Activated naive CD8-positive, alpha-beta T cell (primary cell): ENCODE data around the gene LKAAEAR1.

Experiments
- H3K27ac Mint-ChIP-seq: one replicate; pipeline ENCODE4 v1.8.0; 2021; ENCODE audit warnings: mixed read lengths
- H3K27me3 Mint-ChIP-seq: one replicate; pipeline ENCODE4 v1.8.0; 2021; ENCODE audit warnings: mixed read lengths
- H3K36me3 Mint-ChIP-seq: one replicate; pipeline ENCODE4 v1.8.0; 2021; ENCODE audit warnings: mixed read lengths
- H3K4me1 Mint-ChIP-seq: one replicate; pipeline ENCODE4 v1.8.0; 2021; ENCODE audit warnings: low read depth, mixed read lengths
- H3K4me3 Mint-ChIP-seq: one replicate; pipeline ENCODE4 v1.8.0; 2021; ENCODE audit warnings: mild to moderate bottlenecking, mixed read lengths
- H3K9me3 Mint-ChIP-seq: one replicate; pipeline ENCODE4 v1.8.0; 2021; ENCODE audit warnings: low read depth, mixed read lengths

The LKAAEAR1 gene

DNA sequence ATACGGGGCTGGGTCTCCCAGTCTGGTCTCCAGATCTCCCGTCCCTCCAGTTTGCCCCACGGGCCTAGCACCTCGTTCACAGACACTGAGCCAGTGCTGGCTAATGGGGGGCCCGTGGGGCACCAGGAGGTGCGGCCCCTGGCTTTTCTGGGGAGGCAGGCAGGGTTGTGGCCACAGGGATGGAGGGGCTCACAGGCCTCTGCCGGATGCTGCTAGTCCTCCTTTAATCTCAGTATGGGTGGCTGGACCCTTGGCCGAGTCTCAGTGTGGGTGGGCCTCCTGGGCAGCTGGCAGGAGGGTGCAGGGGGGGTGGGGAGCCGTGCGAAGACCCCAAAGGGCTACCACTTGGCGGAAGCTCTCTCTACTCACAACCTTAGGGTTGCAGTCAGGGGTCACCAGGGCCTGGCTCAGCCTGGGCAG, 33.2 kb downstream of the LKAAEAR1 start:
- H3K27me3 Mint-ChIP-seq: peaks cover 10% of the 10 kb centered on the region
- peaks cover 6% of the 10 kb centered on the region for H3K4me1 Mint-ChIP-seq
- no peaks in the 10 kb centered on the region for H3K36me3 Mint-ChIP-seq
- H3K27ac Mint-ChIP-seq: no peak overlapping the region
- H3K4me3 Mint-ChIP-seq: no peak overlapping the region
- no peaks in the 10 kb centered on the region for H3K9me3 Mint-ChIP-seq

- peaks cover 12% of the 10 kb centered on the region for H3K27me3 Mint-ChIP-seq
- H3K27ac Mint-ChIP-seq: no peak overlapping the region
- peaks cover 9% of the 10 kb centered on the region for H3K4me1 Mint-ChIP-seq
- H3K9me3 Mint-ChIP-seq: no peaks in the 10 kb centered on the region
- H3K4me3 Mint-ChIP-seq: peak overlapping the region; percentile 42
- H3K36me3 Mint-ChIP-seq: no peaks in the 10 kb centered on the region
Measured at GRCh38 chr20:64050261-64051032, 33.8 kb downstream of the LKAAEAR1 start.

GRCh38 chr20:64049878-64050260, 34.3 kb downstream of the LKAAEAR1 start:
- Mint-ChIP-seq H3K4me3 (no peak overlapping the region), H3K27ac (no peak overlapping the region), H3K27me3 (peaks cover 12% of the 10 kb centered on the region), H3K36me3 (no peaks in the 10 kb centered on the region), H3K9me3 (no peaks in the 10 kb centered on the region), H3K4me1 (peaks cover 9% of the 10 kb centered on the region)

DNA sequence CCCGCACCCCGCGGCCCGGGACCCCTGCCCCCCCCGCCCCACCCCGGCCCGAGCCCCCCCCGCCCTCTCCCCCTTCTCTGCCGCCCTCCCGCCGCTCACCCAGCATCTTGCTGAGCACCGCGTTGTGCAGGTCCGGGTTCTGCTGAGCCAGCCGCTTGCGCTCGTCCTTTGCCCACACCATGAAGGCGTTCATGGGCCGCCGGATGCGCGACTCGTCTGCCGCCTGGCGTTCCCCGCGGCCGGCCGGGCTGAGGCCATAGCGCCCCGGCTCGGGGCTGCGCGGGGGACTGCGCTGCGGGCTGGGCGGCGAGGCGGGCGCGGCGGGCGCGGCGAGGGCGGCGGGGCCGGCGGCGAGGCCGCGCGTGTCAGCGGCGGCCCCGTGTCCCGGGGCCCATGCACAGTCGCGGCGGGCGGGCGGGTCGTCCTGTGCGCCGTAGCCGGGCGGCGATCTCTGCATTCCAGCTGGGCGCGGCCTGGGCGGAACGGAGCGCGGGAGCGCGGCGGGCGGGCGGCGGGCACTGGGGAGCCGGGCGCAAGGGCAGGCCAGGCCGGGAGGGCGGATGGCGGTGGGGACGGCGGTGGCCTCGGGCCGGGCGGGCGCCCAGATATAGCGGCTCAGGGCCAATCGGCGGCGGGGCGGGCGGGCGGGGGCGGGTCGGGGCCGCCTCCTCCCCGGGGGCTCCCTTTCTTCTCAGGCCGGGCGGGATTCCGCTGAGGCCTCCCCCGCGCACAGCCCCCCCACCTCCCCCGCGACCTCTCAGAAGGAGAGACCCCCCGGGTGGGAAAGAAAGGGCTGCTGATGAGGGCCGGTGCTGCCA, 34.9 kb downstream of the LKAAEAR1 start, which contains the start of gene SOX18:
SOX18 (minus strand) TSS at position 580 of the 818 bp plus-strand sequence; CDS start at position 457, 123 bp downstream.
- Mint-ChIP-seq H3K27ac (no peak within 1 kb of the TSS), H3K27me3 (peaks cover 10% of the 10 kb centered on the region), H3K9me3 (no peaks in the 10 kb centered on the region), H3K4me1 (peaks cover 14% of the 10 kb centered on the region), H3K36me3 (no peaks in the 10 kb centered on the region), H3K4me3 (peak within 1 kb of the TSS; percentile 56)

GRCh38 chr20:64048402-64049044, 35.7 kb downstream of the LKAAEAR1 start:
- H3K4me1 Mint-ChIP-seq: peaks cover 19% of the 10 kb centered on the region
- peaks cover 9% of the 10 kb centered on the region for H3K27me3 Mint-ChIP-seq
- H3K27ac Mint-ChIP-seq: no peak overlapping the region
- H3K9me3 Mint-ChIP-seq: no peaks in the 10 kb centered on the region
- H3K4me3 Mint-ChIP-seq: no peak overlapping the region
- no peaks in the 10 kb centered on the region for H3K36me3 Mint-ChIP-seq

DNA sequence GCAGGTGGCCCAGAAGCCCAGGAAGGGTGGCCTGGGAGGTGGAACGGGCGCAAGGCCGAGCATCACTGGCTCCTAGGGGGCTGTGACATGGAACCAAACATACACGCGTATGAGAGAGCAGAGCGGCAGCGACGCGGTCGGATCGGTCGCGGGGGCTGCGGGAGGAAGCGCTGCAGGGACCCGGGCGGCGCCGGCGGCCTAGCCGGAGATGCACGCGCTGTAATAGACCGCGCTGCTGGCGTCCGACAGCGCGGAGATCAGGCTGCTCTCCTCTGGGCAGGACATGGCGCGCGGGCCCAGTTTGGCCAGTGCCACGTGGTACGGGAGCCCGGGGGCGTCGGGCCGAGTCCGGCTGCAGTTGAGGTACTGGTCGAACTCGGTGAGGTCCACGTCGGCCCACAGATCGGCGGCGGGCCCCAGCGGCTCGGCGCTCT, 36.2 kb downstream of the LKAAEAR1 start:
- Mint-ChIP-seq H3K9me3 (no peaks in the 10 kb centered on the region), H3K27me3 (peaks cover 8% of the 10 kb centered on the region), H3K27ac (no peak overlapping the region), H3K36me3 (no peaks in the 10 kb centered on the region), H3K4me3 (no peak overlapping the region), H3K4me1 (peaks cover 20% of the 10 kb centered on the region)

- Mint-ChIP-seq H3K27me3 (peaks cover 8% of the 10 kb centered on the region), H3K4me1 (peaks cover 20% of the 10 kb centered on the region), H3K27ac (no peak overlapping the region), H3K9me3 (no peaks in the 10 kb centered on the region), H3K36me3 (no peaks in the 10 kb centered on the region), H3K4me3 (no peak overlapping the region)
Measured at GRCh38 chr20:64047046-64047389, 37.2 kb downstream of the LKAAEAR1 start.

- Mint-ChIP-seq H3K27me3 (peaks cover 6% of the 10 kb centered on the region), H3K36me3 (no peaks in the 10 kb centered on the region), H3K27ac (no peak overlapping the region), H3K4me1 (peaks cover 28% of the 10 kb centered on the region), H3K4me3 (no peak overlapping the region), H3K9me3 (no peaks in the 10 kb centered on the region)
Measured at GRCh38 chr20:64045346-64046011, 38.7 kb downstream of the LKAAEAR1 start.

GRCh38 chr20:64044484-64045247, 39.5 kb downstream of the LKAAEAR1 start:
- Mint-ChIP-seq H3K4me3 (peak overlapping the region; percentile 17), H3K36me3 (no peaks in the 10 kb centered on the region), H3K27ac (peak overlapping the region; percentile 50), H3K4me1 (peaks cover 34% of the 10 kb centered on the region), H3K9me3 (no peaks in the 10 kb centered on the region), H3K27me3 (peaks cover 6% of the 10 kb centered on the region)

DNA sequence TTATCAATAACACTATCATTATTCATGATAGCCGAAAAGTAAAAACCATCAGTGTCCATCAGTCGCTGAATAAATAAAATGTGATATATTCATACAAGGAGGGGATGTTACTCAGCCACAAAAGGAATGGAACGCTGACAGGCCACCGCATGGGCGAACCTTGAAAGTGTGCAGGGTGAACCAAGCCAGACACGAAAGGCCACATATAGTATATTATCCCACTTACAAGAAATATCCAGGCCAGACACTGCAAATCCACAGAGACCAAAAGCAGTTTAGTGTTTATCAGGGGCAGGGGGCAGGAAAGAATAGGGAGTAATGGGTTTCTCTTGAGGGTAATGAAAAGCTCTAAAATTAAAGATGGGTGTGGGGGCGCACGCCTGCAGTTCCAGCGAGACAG, 40.4 kb downstream of the LKAAEAR1 start:
- peaks cover 6% of the 10 kb centered on the region for H3K27me3 Mint-ChIP-seq
- H3K4me3 Mint-ChIP-seq: peak overlapping the region; percentile 75
- peaks cover 35% of the 10 kb centered on the region for H3K4me1 Mint-ChIP-seq
- H3K27ac Mint-ChIP-seq: no peak overlapping the region
- H3K36me3 Mint-ChIP-seq: no peaks in the 10 kb centered on the region
- H3K9me3 Mint-ChIP-seq: no peaks in the 10 kb centered on the region

GRCh38 chr20:64042054-64042781, 42.0 kb downstream of the LKAAEAR1 start:
- H3K9me3 Mint-ChIP-seq: no peaks in the 10 kb centered on the region
- H3K27ac Mint-ChIP-seq: peak overlapping the region; percentile 90
- no peaks in the 10 kb centered on the region for H3K36me3 Mint-ChIP-seq
- peaks cover 6% of the 10 kb centered on the region for H3K27me3 Mint-ChIP-seq
- H3K4me3 Mint-ChIP-seq: peak overlapping the region; percentile 76
- H3K4me1 Mint-ChIP-seq: peaks cover 38% of the 10 kb centered on the region

DNA sequence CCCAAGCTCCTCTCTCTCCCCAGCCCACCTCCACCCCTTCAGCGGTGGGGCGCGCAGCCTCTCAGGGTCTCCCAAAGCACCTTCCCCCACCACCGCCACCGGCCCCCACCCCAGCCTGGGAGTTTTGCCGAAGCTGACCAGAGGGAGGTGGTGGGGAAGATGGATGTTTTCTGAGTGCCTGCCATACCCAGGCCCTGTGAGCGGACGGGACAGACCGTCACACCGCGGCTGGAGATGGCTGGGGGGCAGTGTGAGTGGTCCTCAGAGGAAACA, 42.5 kb downstream of the LKAAEAR1 start:
- peak overlapping the region; percentile 76 for H3K4me3 Mint-ChIP-seq
- peaks cover 6% of the 10 kb centered on the region for H3K27me3 Mint-ChIP-seq
- H3K27ac Mint-ChIP-seq: no peak overlapping the region
- H3K36me3 Mint-ChIP-seq: no peaks in the 10 kb centered on the region
- peaks cover 39% of the 10 kb centered on the region for H3K4me1 Mint-ChIP-seq
- H3K9me3 Mint-ChIP-seq: no peaks in the 10 kb centered on the region

DNA sequence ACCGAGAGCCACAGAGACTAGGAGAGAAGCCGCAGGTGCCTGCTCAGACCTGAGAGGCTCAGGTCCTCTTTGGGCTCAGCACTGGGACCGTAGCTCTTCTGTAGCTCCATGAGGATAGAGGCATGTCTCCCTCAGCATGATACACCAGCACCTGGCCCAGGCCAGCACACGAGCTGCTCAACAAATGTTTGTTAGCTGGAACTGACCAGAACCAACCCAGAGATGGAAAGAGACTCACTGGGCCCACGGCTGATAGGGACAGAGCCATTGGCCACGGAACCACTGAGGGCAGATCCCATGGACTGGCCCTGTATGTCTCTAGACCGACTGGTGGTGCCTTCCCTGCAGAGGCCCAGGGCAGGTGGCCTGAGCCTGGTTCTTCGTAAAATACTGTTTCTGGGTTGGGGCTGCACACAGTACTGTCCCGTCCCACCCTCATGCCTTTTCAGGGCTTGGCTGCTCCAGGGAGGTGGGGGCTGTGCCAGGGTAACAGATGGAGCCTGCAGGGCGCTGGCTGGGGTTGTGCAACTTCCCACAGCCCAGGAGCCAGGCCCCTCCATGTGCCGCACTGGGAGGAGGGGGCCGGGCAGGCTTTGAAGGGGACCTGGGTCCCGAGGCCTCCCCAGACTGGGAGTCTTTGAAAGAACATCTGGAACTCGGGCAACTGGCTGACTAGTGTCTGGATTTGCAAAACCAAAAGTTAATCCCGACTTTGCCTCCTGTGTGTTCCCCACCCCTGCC, 43.0 kb downstream of the LKAAEAR1 start:
- H3K36me3 Mint-ChIP-seq: no peaks in the 10 kb centered on the region
- H3K4me1 Mint-ChIP-seq: peaks cover 39% of the 10 kb centered on the region
- no peaks in the 10 kb centered on the region for H3K9me3 Mint-ChIP-seq
- H3K27ac Mint-ChIP-seq: peak overlapping the region; percentile 79
- H3K27me3 Mint-ChIP-seq: peaks cover 3% of the 10 kb centered on the region
- peak overlapping the region; percentile 76 for H3K4me3 Mint-ChIP-seq
